HUDEP-2 (cell line): ENCODE data around the gene H3-3A.
A peak's percentile ranks its signal among the peaks of the same experiment; 100 is the strongest.

ENCODE experiments used
- DNase-seq, 76 experiments: peaks; one replicate each; lab custom pipeline; 2025; ENCODE audit not compliant: unreplicated experiment in 76 of 76; lab: John Stamatoyannopoulos, UW

Gene H3-3A

GRCh38 chr1:226110249-226111097 lies 48.0 kb downstream of the H3-3A start:
- peak in 34 of 76 experiments; percentile 10 to 69 (median 38) for DNase-seq

- DNase-seq = peak in 15 of 76 experiments; percentile 12 to 61 (median 37)
Measured at GRCh38 chr1:226111098-226111882, 48.8 kb downstream of the H3-3A start.

- no peak for DNase-seq
Measured at GRCh38 chr1:226111883-226112261, 49.4 kb downstream of the H3-3A start.

- DNase-seq = no peak
Measured at GRCh38 chr1:226112626-226113025, 50.1 kb downstream of the H3-3A start.

GRCh38 chr1:226116673-226117072 lies 54.2 kb downstream of the H3-3A start:
- DNase-seq = no peak

GRCh38 chr1:226117330-226117729 lies 54.8 kb downstream of the H3-3A start:
- no peak for DNase-seq

- DNase-seq = no peak
Measured at GRCh38 chr1:226118357-226118756, 55.8 kb downstream of the H3-3A start.

GRCh38 chr1:226119169-226119568 lies 56.7 kb downstream of the H3-3A start:
- no peak for DNase-seq

GRCh38 chr1:226120398-226120797 lies 57.9 kb downstream of the H3-3A start:
- DNase-seq = no peak

GRCh38 chr1:226121049-226121586 lies 58.6 kb downstream of the H3-3A start:
- no peak for DNase-seq
